Bronchial epithelial cell (primary cell): ENCODE results near the gene WNK2. TPM values are rescaled to one million over a fixed set of nuclear protein-coding genes. Genes with fewer than 3 reads are reported as not detected.
A peak's percentile ranks its signal among the peaks of the same experiment; 100 is the strongest.

ENCODE experiments used
- DNase-seq: peaks from one replicate; pipeline ENCODE4 v3.0.0-alpha.2; 2010; ENCODE audit warnings: low read depth
- FAIRE-seq: peaks from 2 replicates; lab custom pipeline; 2011; peaks lifted over from hg19 to GRCh38; lab: Jason Lieb, UNC
- H3K27me3 ChIP-seq: 2 replicates; pipeline ENCODE4 v1.5.1; 2011; ENCODE audit warnings: low read length; ENCODE audit not compliant: control insufficient read depth, insufficient read depth
- H3K36me3 ChIP-seq: 2 replicates; pipeline ENCODE4 v1.5.1; 2011; ENCODE audit warnings: low read length; ENCODE audit not compliant: control insufficient read depth, insufficient read depth
- H3K4me3 ChIP-seq: 2 replicates; pipeline ENCODE4 v1.5.1; 2011; ENCODE audit warnings: mild to moderate bottlenecking, low read depth, low read length, control low read depth
- total RNA-seq: library from RNA; depleted of rRNA; stranded (reverse); fragments of >200 nt; gene quantifications from 2 replicates; pipeline ENCODE4 v1.2.1, GENCODE V29; 2014
- TF ChIP-seq, protein P1 (sequence below): IDR thresholded peaks from 2 replicates; pipeline ENCODE4 v1.5.1; 2011; ENCODE audit warnings: mild to moderate bottlenecking, moderate library complexity, low read length, control low read depth, inconsistent platforms; ENCODE audit not compliant: insufficient read depth, severe bottlenecking

WNK2 gene
- total RNA-seq, 1 donor from 2014 or later: under 0.01 TPM

- H3K4me3 ChIP-seq: no peak overlapping the region
- DNase-seq (no peak), FAIRE-seq (no peak)
- TF ChIP-seq, protein P1, sequence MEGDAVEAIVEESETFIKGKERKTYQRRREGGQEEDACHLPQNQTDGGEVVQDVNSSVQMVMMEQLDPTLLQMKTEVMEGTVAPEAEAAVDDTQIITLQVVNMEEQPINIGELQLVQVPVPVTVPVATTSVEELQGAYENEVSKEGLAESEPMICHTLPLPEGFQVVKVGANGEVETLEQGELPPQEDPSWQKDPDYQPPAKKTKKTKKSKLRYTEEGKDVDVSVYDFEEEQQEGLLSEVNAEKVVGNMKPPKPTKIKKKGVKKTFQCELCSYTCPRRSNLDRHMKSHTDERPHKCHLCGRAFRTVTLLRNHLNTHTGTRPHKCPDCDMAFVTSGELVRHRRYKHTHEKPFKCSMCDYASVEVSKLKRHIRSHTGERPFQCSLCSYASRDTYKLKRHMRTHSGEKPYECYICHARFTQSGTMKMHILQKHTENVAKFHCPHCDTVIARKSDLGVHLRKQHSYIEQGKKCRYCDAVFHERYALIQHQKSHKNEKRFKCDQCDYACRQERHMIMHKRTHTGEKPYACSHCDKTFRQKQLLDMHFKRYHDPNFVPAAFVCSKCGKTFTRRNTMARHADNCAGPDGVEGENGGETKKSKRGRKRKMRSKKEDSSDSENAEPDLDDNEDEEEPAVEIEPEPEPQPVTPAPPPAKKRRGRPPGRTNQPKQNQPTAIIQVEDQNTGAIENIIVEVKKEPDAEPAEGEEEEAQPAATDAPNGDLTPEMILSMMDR: no peak
- no peaks in the 10 kb centered on the region for H3K36me3 ChIP-seq
- peaks cover 8% of the 10 kb centered on the region for H3K27me3 ChIP-seq
These were observed 84.0 kb downstream of the WNK2 start for GRCh38 chr9:93267681-93268505.

GRCh38 chr9:93268551-93269314 lies 84.8 kb downstream of the WNK2 start:
- DNase-seq (no peak), FAIRE-seq (no peak)
- Histone ChIP-seq H3K36me3 (no peaks in the 10 kb centered on the region), H3K4me3 (no peak overlapping the region), H3K27me3 (peaks cover 8% of the 10 kb centered on the region)
- TF ChIP-seq, protein P1: no peak

DNA sequence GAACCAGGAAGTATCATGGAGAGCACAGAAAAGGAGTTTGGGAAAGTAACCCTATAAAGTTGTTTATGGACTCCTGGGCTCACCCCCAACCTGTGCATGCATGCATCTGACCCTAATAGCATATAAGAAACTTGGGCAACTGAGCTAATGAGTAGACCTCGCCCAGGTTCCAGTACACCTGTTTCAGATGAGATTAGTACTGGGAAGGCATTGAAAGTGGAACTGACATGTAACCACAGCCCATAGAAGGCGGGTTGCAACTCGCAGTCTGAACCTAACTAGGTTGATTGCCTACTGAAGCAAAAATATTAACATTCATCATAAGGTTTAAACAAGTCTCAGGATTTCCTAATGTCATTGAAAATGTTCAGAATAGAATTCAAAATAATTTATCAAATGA lies 87.0 kb downstream of the WNK2 start:
- Histone ChIP-seq H3K36me3 (no peaks in the 10 kb centered on the region), H3K4me3 (no peak overlapping the region), H3K27me3 (peaks cover 8% of the 10 kb centered on the region)
- FAIRE-seq (no peak), DNase-seq (peak; percentile 32)
- TF ChIP-seq, protein P1: no peak

DNA sequence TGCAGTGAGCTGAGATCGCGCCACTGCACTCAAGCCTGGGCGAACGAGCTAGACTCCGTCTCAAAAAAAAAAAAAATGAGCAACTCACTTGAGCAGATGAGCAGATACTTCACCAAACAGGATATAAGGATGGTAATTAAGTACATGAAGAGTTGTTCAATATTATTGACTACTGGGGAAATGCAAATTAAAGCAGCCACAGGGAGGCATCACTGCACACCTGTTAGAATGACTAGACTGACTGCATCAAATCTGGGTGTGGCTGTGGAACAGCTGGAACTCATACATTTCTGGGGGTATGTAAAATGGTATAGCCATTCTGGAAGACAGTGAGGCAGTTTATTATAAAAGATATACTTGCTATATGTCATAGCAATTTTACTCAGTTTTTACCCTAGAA lies 93.0 kb downstream of the WNK2 start:
- no peaks in the 10 kb centered on the region for H3K36me3 ChIP-seq
- H3K27me3 ChIP-seq: peaks cover 2% of the 10 kb centered on the region
- DNase-seq (no peak), FAIRE-seq (no peak)
- no peak overlapping the region for H3K4me3 ChIP-seq
- TF ChIP-seq, protein P1: no peak

- FAIRE-seq (no peak), DNase-seq (no peak)
- no peak overlapping the region for H3K4me3 ChIP-seq
- no peaks in the 10 kb centered on the region for H3K36me3 ChIP-seq
- H3K27me3 ChIP-seq: peaks cover 2% of the 10 kb centered on the region
- TF ChIP-seq, protein P1: no peak
These were observed 94.2 kb downstream of the WNK2 start for GRCh38 chr9:93278144-93278543.
